ENCODE measurements around the gene NCAM2. TPM values are rescaled to one million over a fixed set of nuclear protein-coding genes. Genes with fewer than 3 reads are reported as not detected.

The NCAM2 gene
- total RNA-seq, 4 donors from 2014 or later: 0.31 to 2.3 (median 1.7) TPM

- ATAC-seq (ENCODE audit: low FRiP score) (no peak), DNase-seq (ENCODE audit: low spot score) (no peak)
- no peak for TF ChIP-seq CTCF (IDR thresholded peaks at IDR 0.05)
Measured at GRCh38 chr21:21406921-21407320, 408.7 kb downstream of the NCAM2 start.

GRCh38 chr21:21412096-21412495, 413.9 kb downstream of the NCAM2 start:
- DNase-seq (ENCODE audit: low spot score) (no peak), ATAC-seq (ENCODE audit: low FRiP score) (no peak)
- TF ChIP-seq CTCF (IDR thresholded peaks at IDR 0.05): no peak

- TF ChIP-seq CTCF (IDR thresholded peaks at IDR 0.05): no peak
- no peak for ATAC-seq (ENCODE audit: low FRiP score)
Measured at GRCh38 chr21:21415741-21416140, 417.5 kb downstream of the NCAM2 start.

GRCh38 chr21:21434944-21435343, 436.7 kb downstream of the NCAM2 start:
- no peak for TF ChIP-seq CTCF (IDR thresholded peaks at IDR 0.05)
- ATAC-seq (ENCODE audit: low FRiP score): no peak

More at GRCh38 chr21:21415741-21416140, 417.5 kb downstream of the NCAM2 start:
- DNase-seq (ENCODE audit: low spot score): no peak

GRCh38 chr21:21436012-21436534, 437.9 kb downstream of the NCAM2 start:
- ATAC-seq (ENCODE audit: low FRiP score): no peak
- no peak for DNase-seq (ENCODE audit: low spot score)
- TF ChIP-seq CTCF (IDR thresholded peaks at IDR 0.05): no peak

More at GRCh38 chr21:21434944-21435343, 436.7 kb downstream of the NCAM2 start:
- DNase-seq (ENCODE audit: low spot score): no peak

GRCh38 chr21:21439761-21440160, 441.6 kb downstream of the NCAM2 start:
- no peak for TF ChIP-seq CTCF (IDR thresholded peaks at IDR 0.05)
- ATAC-seq (ENCODE audit: low FRiP score) (no peak), DNase-seq (ENCODE audit: low spot score) (no peak)

GRCh38 chr21:21457077-21457476, 458.9 kb downstream of the NCAM2 start:
- no peak for ATAC-seq (ENCODE audit: low FRiP score)
- no peak for TF ChIP-seq CTCF (IDR thresholded peaks at IDR 0.05)
- no peak for DNase-seq (ENCODE audit: low spot score)
